Measurements from ENCODE around the gene ATP9B. TPM values are rescaled to one million over a fixed set of nuclear protein-coding genes. Genes with fewer than 3 reads are reported as not detected.

The ATP9B gene
- total RNA-seq, 1 donor from 2014 or later = 27.3 TPM

GRCh38 chr18:79366177-79367094 lies 297.2 kb downstream of the ATP9B start:
- Mint-ChIP-seq H3K36me3 (ENCODE audit: unreplicated experiment) (peaks cover 25% of the 10 kb centered on the region), H3K4me1 (ENCODE audit: unreplicated experiment) (no peaks in the 10 kb centered on the region), H3K27me3 (ENCODE audit: unreplicated experiment) (no peaks in the 10 kb centered on the region), H3K9me3 (ENCODE audit: unreplicated experiment) (no peaks in the 10 kb centered on the region), H3K27ac (ENCODE audit: unreplicated experiment) (no peak overlapping the region), H3K4me3 (ENCODE audit: unreplicated experiment) (no peak overlapping the region)
- TF ChIP-seq, protein P1, sequence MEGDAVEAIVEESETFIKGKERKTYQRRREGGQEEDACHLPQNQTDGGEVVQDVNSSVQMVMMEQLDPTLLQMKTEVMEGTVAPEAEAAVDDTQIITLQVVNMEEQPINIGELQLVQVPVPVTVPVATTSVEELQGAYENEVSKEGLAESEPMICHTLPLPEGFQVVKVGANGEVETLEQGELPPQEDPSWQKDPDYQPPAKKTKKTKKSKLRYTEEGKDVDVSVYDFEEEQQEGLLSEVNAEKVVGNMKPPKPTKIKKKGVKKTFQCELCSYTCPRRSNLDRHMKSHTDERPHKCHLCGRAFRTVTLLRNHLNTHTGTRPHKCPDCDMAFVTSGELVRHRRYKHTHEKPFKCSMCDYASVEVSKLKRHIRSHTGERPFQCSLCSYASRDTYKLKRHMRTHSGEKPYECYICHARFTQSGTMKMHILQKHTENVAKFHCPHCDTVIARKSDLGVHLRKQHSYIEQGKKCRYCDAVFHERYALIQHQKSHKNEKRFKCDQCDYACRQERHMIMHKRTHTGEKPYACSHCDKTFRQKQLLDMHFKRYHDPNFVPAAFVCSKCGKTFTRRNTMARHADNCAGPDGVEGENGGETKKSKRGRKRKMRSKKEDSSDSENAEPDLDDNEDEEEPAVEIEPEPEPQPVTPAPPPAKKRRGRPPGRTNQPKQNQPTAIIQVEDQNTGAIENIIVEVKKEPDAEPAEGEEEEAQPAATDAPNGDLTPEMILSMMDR (IDR thresholded peaks at IDR 0.05) = no peak
- DNase-seq (ENCODE audit: extremely low spot score, unreplicated experiment) = peak; percentile 82

- Mint-ChIP-seq H3K36me3 (ENCODE audit: unreplicated experiment) (peaks cover 15% of the 10 kb centered on the region), H3K9me3 (ENCODE audit: unreplicated experiment) (no peaks in the 10 kb centered on the region), H3K4me1 (ENCODE audit: unreplicated experiment) (no peaks in the 10 kb centered on the region), H3K27me3 (ENCODE audit: unreplicated experiment) (no peaks in the 10 kb centered on the region), H3K4me3 (ENCODE audit: unreplicated experiment) (no peak overlapping the region), H3K27ac (ENCODE audit: unreplicated experiment) (no peak overlapping the region)
- TF ChIP-seq, protein P1 (IDR thresholded peaks at IDR 0.05) = no peak
- DNase-seq (ENCODE audit: extremely low spot score, unreplicated experiment) = peak; percentile 23
Observed at GRCh38 chr18:79367480-79367879, 298.3 kb downstream of the ATP9B start.

- TF ChIP-seq, protein P1 (IDR thresholded peaks at IDR 0.05) = no peak
- H3K27me3 Mint-ChIP-seq (ENCODE audit: unreplicated experiment) = no peaks in the 10 kb centered on the region
- peaks cover 14% of the 10 kb centered on the region for H3K36me3 Mint-ChIP-seq (ENCODE audit: unreplicated experiment)
- H3K4me1 Mint-ChIP-seq (ENCODE audit: unreplicated experiment) = peaks cover 1% of the 10 kb centered on the region
- DNase-seq (ENCODE audit: extremely low spot score, unreplicated experiment) = no peak
- H3K4me3 Mint-ChIP-seq (ENCODE audit: unreplicated experiment) = no peak overlapping the region
- H3K27ac Mint-ChIP-seq (ENCODE audit: unreplicated experiment) = no peak overlapping the region
- no peaks in the 10 kb centered on the region for H3K9me3 Mint-ChIP-seq (ENCODE audit: unreplicated experiment)
Observed at GRCh38 chr18:79367989-79368388, 298.8 kb downstream of the ATP9B start.

GRCh38 chr18:79368681-79369080 lies 299.5 kb downstream of the ATP9B start:
- no peak for DNase-seq (ENCODE audit: extremely low spot score, unreplicated experiment)
- peaks cover 8% of the 10 kb centered on the region for H3K36me3 Mint-ChIP-seq (ENCODE audit: unreplicated experiment)
- TF ChIP-seq, protein P1 (IDR thresholded peaks at IDR 0.05) = no peak
- peaks cover 1% of the 10 kb centered on the region for H3K4me1 Mint-ChIP-seq (ENCODE audit: unreplicated experiment)
- H3K27me3 Mint-ChIP-seq (ENCODE audit: unreplicated experiment) = no peaks in the 10 kb centered on the region
- no peak overlapping the region for H3K27ac Mint-ChIP-seq (ENCODE audit: unreplicated experiment)
- H3K9me3 Mint-ChIP-seq (ENCODE audit: unreplicated experiment) = no peaks in the 10 kb centered on the region
- H3K4me3 Mint-ChIP-seq (ENCODE audit: unreplicated experiment) = no peak overlapping the region

GRCh38 chr18:79371561-79372121 lies 302.4 kb downstream of the ATP9B start:
- no peaks in the 10 kb centered on the region for H3K9me3 Mint-ChIP-seq (ENCODE audit: unreplicated experiment)
- TF ChIP-seq, protein P1 (IDR thresholded peaks at IDR 0.05) = no peak
- H3K27me3 Mint-ChIP-seq (ENCODE audit: unreplicated experiment) = no peaks in the 10 kb centered on the region
- peaks cover 1% of the 10 kb centered on the region for H3K4me1 Mint-ChIP-seq (ENCODE audit: unreplicated experiment)
- no peak for DNase-seq (ENCODE audit: extremely low spot score, unreplicated experiment)
- peaks cover 4% of the 10 kb centered on the region for H3K36me3 Mint-ChIP-seq (ENCODE audit: unreplicated experiment)
- H3K4me3 Mint-ChIP-seq (ENCODE audit: unreplicated experiment) = no peak overlapping the region
- H3K27ac Mint-ChIP-seq (ENCODE audit: unreplicated experiment) = no peak overlapping the region
